Measurements from ENCODE around the gene PGAP2. TPM values are rescaled to one million over a fixed set of nuclear protein-coding genes. Genes with fewer than 3 reads are reported as not detected.

PGAP2 gene
- total RNA-seq, 1 experiment from 2014 or later = 27.0 TPM

- Histone ChIP-seq H2AFZ (ENCODE audit: low read length) (no peak overlapping the region), H3K9me3 (ENCODE audit: low read length) (no peaks in the 10 kb centered on the region), H3K9me2 (replicated peaks; ENCODE audit: insufficient read depth, low read length) (no peaks in the 10 kb centered on the region), H3K4me1 (ENCODE audit: low read length) (peaks cover 11% of the 10 kb centered on the region), H3K4me2 (ENCODE audit: low read depth, low read length, poor library complexity, severe bottlenecking) (no peak overlapping the region), H3K27me3 (ENCODE audit: low read length) (no peaks in the 10 kb centered on the region), H3K36me3 (ENCODE audit: insufficient read depth, low read length) (no peaks in the 10 kb centered on the region), H3K4me3 (ENCODE audit: low read length) (no peak overlapping the region), H3K9ac (ENCODE audit: low read length) (no peak overlapping the region), H4K20me1 (ENCODE audit: insufficient read depth, low read depth, low read length) (peaks cover 17% of the 10 kb centered on the region; the same call in 1 of the 2 replicates), H3K27ac (ENCODE audit: low read length) (no peak overlapping the region), H3K79me2 (ENCODE audit: low read length) (no peaks in the 10 kb centered on the region)
- no peak for DNase-seq
Measured at GRCh38 chr11:3866836-3867208, 58.5 kb downstream of the PGAP2 start.

GRCh38 chr11:3867209-3868091 is 59.1 kb downstream of the PGAP2 start:
- Histone ChIP-seq H3K4me2 (ENCODE audit: low read depth, low read length, poor library complexity, severe bottlenecking) (no peak overlapping the region), H2AFZ (ENCODE audit: low read length) (no peak overlapping the region), H3K4me3 (ENCODE audit: low read length) (no peak overlapping the region), H3K27ac (ENCODE audit: low read length) (no peak overlapping the region), H3K36me3 (ENCODE audit: insufficient read depth, low read length) (no peaks in the 10 kb centered on the region), H3K9me2 (replicated peaks; ENCODE audit: insufficient read depth, low read length) (no peaks in the 10 kb centered on the region), H3K27me3 (ENCODE audit: low read length) (no peaks in the 10 kb centered on the region), H3K9ac (ENCODE audit: low read length) (no peak overlapping the region), H3K9me3 (ENCODE audit: low read length) (no peaks in the 10 kb centered on the region), H4K20me1 (ENCODE audit: insufficient read depth, low read depth, low read length) (peaks cover 18% of the 10 kb centered on the region; the same call in 1 of the 2 replicates), H3K79me2 (ENCODE audit: low read length) (no peaks in the 10 kb centered on the region), H3K4me1 (ENCODE audit: low read length) (peaks cover 11% of the 10 kb centered on the region)
- no peak for DNase-seq

- Histone ChIP-seq H2AFZ (ENCODE audit: low read length) (no peak overlapping the region), H4K20me1 (ENCODE audit: insufficient read depth, low read depth, low read length) (peaks cover 30% of the 10 kb centered on the region; the same call in 1 of the 2 replicates), H3K36me3 (ENCODE audit: insufficient read depth, low read length) (no peaks in the 10 kb centered on the region), H3K4me3 (ENCODE audit: low read length) (peak overlapping the region; percentile 22; the same call in 1 of the 2 replicates), H3K9ac (ENCODE audit: low read length) (no peak overlapping the region), H3K79me2 (ENCODE audit: low read length) (no peaks in the 10 kb centered on the region), H3K9me2 (replicated peaks; ENCODE audit: insufficient read depth, low read length) (no peaks in the 10 kb centered on the region), H3K9me3 (ENCODE audit: low read length) (no peaks in the 10 kb centered on the region), H3K27me3 (ENCODE audit: low read length) (no peaks in the 10 kb centered on the region), H3K4me1 (ENCODE audit: low read length) (peaks cover 37% of the 10 kb centered on the region), H3K4me2 (ENCODE audit: low read depth, low read length, poor library complexity, severe bottlenecking) (peak overlapping the region; percentile 58), H3K27ac (ENCODE audit: low read length) (peak overlapping the region; percentile 51; the same call in 1 of the 2 replicates)
- DNase-seq = peak; percentile 92
Measured at GRCh38 chr11:3873712-3874349, 65.5 kb downstream of the PGAP2 start.

Small RNA genes within 50 kb of the gene (small RNA-seq; reads per million reads assigned to genes)
- not detected for gene RNU7-50P

Other genes starting within 250 kb of the PGAP2 start
- not detected in 2 replicates for gene ART5, start 166.6 kb upstream of the PGAP2 start, total RNA-seq (2014; rRNA removed; shearing (Covaris generic); ENCODE audit: low replicate concordance)
- not detected in 2 replicates for gene ART1, start 163.4 kb upstream of the PGAP2 start, total RNA-seq (2014; rRNA removed; shearing (Covaris generic); ENCODE audit: low replicate concordance)
- gene CHRNA10, start 137.2 kb upstream of the PGAP2 start, total RNA-seq (2014; rRNA removed; shearing (Covaris generic); ENCODE audit: low replicate concordance) = 1.7 and 6.0 TPM in 2 replicates
- 123 and 124 TPM in 2 replicates for gene NUP98, start 11.0 kb upstream of the PGAP2 start, total RNA-seq (2014; rRNA removed; shearing (Covaris generic); ENCODE audit: low replicate concordance)
- gene RHOG, start 32.4 kb downstream of the PGAP2 start, total RNA-seq (2014; rRNA removed; shearing (Covaris generic); ENCODE audit: low replicate concordance) = 54.6 and 68.5 TPM in 2 replicates
- gene STIM1, start 47.1 kb downstream of the PGAP2 start, total RNA-seq (2014; rRNA removed; shearing (Covaris generic); ENCODE audit: low replicate concordance) = 9.0 and 17.0 TPM in 2 replicates